HFF-Myc (cell line): ENCODE results near the gene IL1RAPL1.

Source experiments
- DNase-seq: peaks from one replicate; pipeline ENCODE4 v3.0.0-alpha.2; 2011; ENCODE audit warnings: low read depth; ENCODE audit errors: extremely low read depth
- H3K4me3 ChIP-seq: replicated peaks from 2 replicates; pipeline ENCODE4 v1.5.1; 2011; ENCODE audit warnings: low read depth, mild to moderate bottlenecking, control low read depth, low read length
- CTCF ChIP-seq: IDR thresholded peaks from 2 replicates; pipeline ENCODE4 v1.5.1; 2012; ENCODE audit warnings: mild to moderate bottlenecking, low read depth, low read length, control low read depth; ENCODE audit errors: missing control alignments

Gene IL1RAPL1

GRCh38 chrX:29535212-29536162, 948.2 kb downstream of the IL1RAPL1 start:
- no peak for TF ChIP-seq CTCF
- H3K4me3 ChIP-seq: no peak overlapping the region
- DNase-seq: no peak

GRCh38 chrX:29541038-29541437, 953.8 kb downstream of the IL1RAPL1 start:
- TF ChIP-seq CTCF: no peak

GRCh38 chrX:29542152-29542551, 954.9 kb downstream of the IL1RAPL1 start:
- TF ChIP-seq CTCF: no peak
- DNase-seq: no peak
- H3K4me3 ChIP-seq: no peak overlapping the region

More at GRCh38 chrX:29541038-29541437, 953.8 kb downstream of the IL1RAPL1 start:
- no peak for DNase-seq
- no peak overlapping the region for H3K4me3 ChIP-seq

GRCh38 chrX:29545878-29546277, 958.6 kb downstream of the IL1RAPL1 start:
- H3K4me3 ChIP-seq: no peak overlapping the region
- no peak for TF ChIP-seq CTCF
- DNase-seq: no peak

GRCh38 chrX:29547877-29548276, 960.6 kb downstream of the IL1RAPL1 start:
- no peak for TF ChIP-seq CTCF
- no peak for DNase-seq
- H3K4me3 ChIP-seq: no peak overlapping the region

- no peak for DNase-seq
- TF ChIP-seq CTCF: no peak
These were observed 966.3 kb downstream of the IL1RAPL1 start for GRCh38 chrX:29553542-29553941.

More at GRCh38 chrX:29553542-29553941, 966.3 kb downstream of the IL1RAPL1 start:
- no peak overlapping the region for H3K4me3 ChIP-seq
